Smooth muscle cell (in vitro differentiated cells): ENCODE data around the gene POLR1D. TPM values are rescaled to one million over a fixed set of nuclear protein-coding genes. Genes with fewer than 3 reads are reported as not detected.

ENCODE experiments used
- DNase-seq: peaks from one replicate; lab custom pipeline; 2025; ENCODE audit not compliant: unreplicated experiment; lab: John Stamatoyannopoulos, UW
- H2AFZ ChIP-seq: fragments of 200-600 bp; sonication (generic); 2 replicates; pipeline ENCODE4 v1.6.0; 2016; ENCODE audit warnings: antibody characterized with exemption, low read depth, mild to moderate bottlenecking
- H3F3A ChIP-seq: fragments of 200-600 bp; sonication (generic); 2 replicates; pipeline ENCODE4 v1.6.0; 2017; ENCODE audit warnings: antibody characterized with exemption, low read depth
- H3K27ac ChIP-seq: fragments of 200-600 bp; sonication (generic); 2 replicates; pipeline ENCODE4 v1.5.1; 2016; ENCODE audit warnings: low read depth, mild to moderate bottlenecking
- H3K27me3 ChIP-seq: fragments of 200-600 bp; sonication (generic); 2 replicates; pipeline ENCODE4 v1.6.1; 2016; ENCODE audit warnings: low read depth, mild to moderate bottlenecking
- H3K36me3 ChIP-seq: fragments of 200-600 bp; sonication (generic); 2 replicates; pipeline ENCODE4 v1.5.1; 2016; ENCODE audit warnings: low read depth
- H3K4me1 ChIP-seq: fragments of 200-600 bp; sonication (generic); 2 replicates; pipeline ENCODE4 v1.5.1; 2016; ENCODE audit warnings: low read depth
- H3K4me2 ChIP-seq: fragments of 200-600 bp; sonication (generic); 2 replicates; pipeline ENCODE4 v1.6.0; 2016; ENCODE audit warnings: mild to moderate bottlenecking
- H3K4me3 ChIP-seq: fragments of 200-600 bp; sonication (generic); 2 replicates; pipeline ENCODE4 v1.5.1; 2016; ENCODE audit warnings: mild to moderate bottlenecking
- H3K79me2 ChIP-seq: fragments of 200-600 bp; sonication (generic); 2 replicates; pipeline ENCODE4 v1.6.0; 2016; ENCODE audit warnings: low read depth, mild to moderate bottlenecking
- H3K9ac ChIP-seq: fragments of 200-600 bp; sonication (generic); 2 replicates; pipeline ENCODE4 v1.6.0; 2016; ENCODE audit warnings: low read depth
- H3K9me3 ChIP-seq: fragments of 200-600 bp; sonication (generic); replicated peaks from 2 replicates; pipeline ENCODE4 v1.5.1; 2016; ENCODE audit warnings: low read depth
- H4K20me1 ChIP-seq: fragments of 200-600 bp; sonication (generic); 2 replicates; pipeline ENCODE4 v1.6.0; 2016; ENCODE audit warnings: low read depth
- CTCF ChIP-seq: fragments of 200-600 bp; sonication (generic); IDR thresholded peaks from 2 replicates; pipeline ENCODE4 v1.5.1; 2017; ENCODE audit warnings: borderline replicate concordance, mild to moderate bottlenecking, antibody characterized with exemption; ENCODE audit not compliant: insufficient read depth, poor library complexity, severe bottlenecking
- WGBS: methylation state at CpG from one replicate; pipeline ENCODE4 v1.1.7; 2016; ENCODE audit warnings: low lambda C conversion rate; 5-methylcytosine and 5-hydroxymethylcytosine counted together
- polyA plus RNA-seq: library from polyadenylated mRNA; unstranded; fragments of >200 nt; fragmentation: Nextera tagmentation; extraction: Ambion mirVana; gene quantifications from 2 replicates; pipeline ENCODE4 v1.2.1, GENCODE V29; 2016
- total RNA-seq: library from RNA; depleted of rRNA; stranded (reverse); fragments of >200 nt; gene quantifications from 2 replicates; pipeline ENCODE4 v1.2.3, GENCODE V29; 2014

Gene POLR1D
- total and polyA plus RNA-seq, 2 experiments from 2014 or later = 45.7 to 102 TPM

- peaks cover 10% of the 10 kb centered on the region for H3K79me2 ChIP-seq
- H3K4me1 ChIP-seq = peaks cover 6% of the 10 kb centered on the region
- TF ChIP-seq CTCF = no peak
- no peak overlapping the region for H3K4me2 ChIP-seq
- DNase-seq = no peak
- H3K27me3 ChIP-seq = no peaks in the 10 kb centered on the region
- no peak overlapping the region for H2AFZ ChIP-seq
- H3K9ac ChIP-seq = no peak overlapping the region
- no peak overlapping the region for H3K27ac ChIP-seq
- no peaks in the 10 kb centered on the region for H3K9me3 ChIP-seq
- H3F3A ChIP-seq = no peaks in the 10 kb centered on the region
- no peaks in the 10 kb centered on the region for H3K36me3 ChIP-seq
- no peak overlapping the region for H3K4me3 ChIP-seq
- H4K20me1 ChIP-seq = peaks cover 59% of the 10 kb centered on the region
Observed at GRCh38 chr13:27661017-27661416, 39.3 kb downstream of the POLR1D start.

GRCh38 chr13:27662738-27663470 is 41.2 kb downstream of the POLR1D start:
- no peak for TF ChIP-seq CTCF
- Histone ChIP-seq H2AFZ (no peak overlapping the region), H3F3A (no peaks in the 10 kb centered on the region), H3K9me3 (no peaks in the 10 kb centered on the region), H3K4me2 (no peak overlapping the region), H4K20me1 (peaks cover 42% of the 10 kb centered on the region), H3K79me2 (peaks cover 5% of the 10 kb centered on the region), H3K4me3 (no peak overlapping the region), H3K27me3 (no peaks in the 10 kb centered on the region), H3K9ac (no peak overlapping the region), H3K4me1 (peaks cover 6% of the 10 kb centered on the region), H3K36me3 (no peaks in the 10 kb centered on the region), H3K27ac (no peak overlapping the region)
- no peak for DNase-seq
- 92% methylated on average over 2 of the region's 2 CpGs for whole genome bisulfite sequencing

GRCh38 chr13:27663947-27664346 is 42.3 kb downstream of the POLR1D start:
- peaks cover under 1% of the 10 kb centered on the region for H3K4me1 ChIP-seq
- no peak for DNase-seq
- H4K20me1 ChIP-seq = peaks cover 36% of the 10 kb centered on the region
- H2AFZ ChIP-seq = no peak overlapping the region
- no peaks in the 10 kb centered on the region for H3K27me3 ChIP-seq
- H3K9ac ChIP-seq = no peak overlapping the region
- H3K4me2 ChIP-seq = no peak overlapping the region
- H3F3A ChIP-seq = no peaks in the 10 kb centered on the region
- H3K79me2 ChIP-seq = peaks cover 5% of the 10 kb centered on the region
- H3K27ac ChIP-seq = no peak overlapping the region
- no peaks in the 10 kb centered on the region for H3K9me3 ChIP-seq
- TF ChIP-seq CTCF = no peak
- H3K4me3 ChIP-seq = no peak overlapping the region
- H3K36me3 ChIP-seq = no peaks in the 10 kb centered on the region
- WGBS = 86% methylated on average over 8 of the region's 8 CpGs

GRCh38 chr13:27665333-27665732 is 43.6 kb downstream of the POLR1D start:
- H3K4me3 ChIP-seq = no peak overlapping the region
- WGBS = 75% methylated on average over 3 of the region's 3 CpGs
- peaks cover 5% of the 10 kb centered on the region for H3K79me2 ChIP-seq
- TF ChIP-seq CTCF = no peak
- no peak overlapping the region for H2AFZ ChIP-seq
- DNase-seq = no peak
- no peaks in the 10 kb centered on the region for H3K36me3 ChIP-seq
- H3K9ac ChIP-seq = no peak overlapping the region
- no peaks in the 10 kb centered on the region for H3K27me3 ChIP-seq
- no peak overlapping the region for H3K27ac ChIP-seq
- H4K20me1 ChIP-seq = peaks cover 23% of the 10 kb centered on the region
- H3K4me1 ChIP-seq = no peaks in the 10 kb centered on the region
- H3K9me3 ChIP-seq = no peaks in the 10 kb centered on the region
- H3K4me2 ChIP-seq = no peak overlapping the region
- H3F3A ChIP-seq = no peaks in the 10 kb centered on the region
